ENCODE results near the gene SLC7A14.

DNA sequence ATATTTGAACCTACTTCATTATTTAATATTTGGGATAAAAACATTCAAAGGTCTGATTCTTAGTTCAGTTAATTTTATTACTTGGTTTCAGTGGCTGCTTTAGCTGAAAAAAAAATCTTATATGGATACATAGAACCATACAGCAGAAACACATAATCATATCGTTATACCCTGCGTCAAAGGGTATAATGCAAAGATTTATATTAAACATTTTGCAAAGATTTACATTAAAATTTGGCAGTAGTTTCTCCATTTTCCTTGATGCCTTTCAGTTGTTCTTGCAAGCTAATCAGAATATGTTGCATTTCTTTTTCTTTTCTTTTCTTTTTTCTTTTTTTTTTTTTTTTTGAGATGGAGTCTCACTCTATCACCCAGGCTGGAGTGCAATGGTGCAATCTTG is 135.8 kb downstream of the SLC7A14 start:
- TF ChIP-seq, protein P1, sequence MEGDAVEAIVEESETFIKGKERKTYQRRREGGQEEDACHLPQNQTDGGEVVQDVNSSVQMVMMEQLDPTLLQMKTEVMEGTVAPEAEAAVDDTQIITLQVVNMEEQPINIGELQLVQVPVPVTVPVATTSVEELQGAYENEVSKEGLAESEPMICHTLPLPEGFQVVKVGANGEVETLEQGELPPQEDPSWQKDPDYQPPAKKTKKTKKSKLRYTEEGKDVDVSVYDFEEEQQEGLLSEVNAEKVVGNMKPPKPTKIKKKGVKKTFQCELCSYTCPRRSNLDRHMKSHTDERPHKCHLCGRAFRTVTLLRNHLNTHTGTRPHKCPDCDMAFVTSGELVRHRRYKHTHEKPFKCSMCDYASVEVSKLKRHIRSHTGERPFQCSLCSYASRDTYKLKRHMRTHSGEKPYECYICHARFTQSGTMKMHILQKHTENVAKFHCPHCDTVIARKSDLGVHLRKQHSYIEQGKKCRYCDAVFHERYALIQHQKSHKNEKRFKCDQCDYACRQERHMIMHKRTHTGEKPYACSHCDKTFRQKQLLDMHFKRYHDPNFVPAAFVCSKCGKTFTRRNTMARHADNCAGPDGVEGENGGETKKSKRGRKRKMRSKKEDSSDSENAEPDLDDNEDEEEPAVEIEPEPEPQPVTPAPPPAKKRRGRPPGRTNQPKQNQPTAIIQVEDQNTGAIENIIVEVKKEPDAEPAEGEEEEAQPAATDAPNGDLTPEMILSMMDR (IDR thresholded peaks at IDR 0.05) = no peak
- TF ChIP-seq POLR2AphosphoS5 (IDR thresholded peaks at IDR 0.05) = no peak
